NCI-H82 treated with DMSO at 0.1 percent for 48 hours (cell line): Measurements from ENCODE around the gene LARGE1.

Experiments
- DNase-seq: peaks from one replicate; lab custom pipeline; 2025; ENCODE audit not compliant: unreplicated experiment; lab: John Stamatoyannopoulos, UW

LARGE1 gene

GRCh38 chr22:33914131-33914530, 6.1 kb downstream of the LARGE1 start:
- DNase-seq: no peak

DNA sequence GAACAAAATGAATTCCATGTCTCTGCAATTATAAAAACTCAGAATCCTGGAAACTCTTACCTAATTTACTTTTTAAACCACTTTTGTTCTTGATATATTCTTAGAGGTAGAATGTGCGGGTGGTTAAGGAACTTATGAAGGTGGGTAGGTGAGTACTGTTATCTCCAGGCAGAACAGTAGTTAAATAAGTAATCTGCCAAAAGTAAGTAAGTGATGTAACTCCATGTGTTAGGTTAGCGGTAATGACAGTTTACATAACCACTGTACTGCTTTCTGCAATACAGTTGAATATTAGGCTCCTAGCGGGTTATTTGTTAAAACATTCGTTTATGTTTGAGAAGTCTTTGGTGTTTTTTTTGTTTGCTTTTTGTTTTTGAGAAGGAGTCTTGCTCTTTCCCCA, 7.1 kb downstream of the LARGE1 start:
- DNase-seq: no peak

DNA sequence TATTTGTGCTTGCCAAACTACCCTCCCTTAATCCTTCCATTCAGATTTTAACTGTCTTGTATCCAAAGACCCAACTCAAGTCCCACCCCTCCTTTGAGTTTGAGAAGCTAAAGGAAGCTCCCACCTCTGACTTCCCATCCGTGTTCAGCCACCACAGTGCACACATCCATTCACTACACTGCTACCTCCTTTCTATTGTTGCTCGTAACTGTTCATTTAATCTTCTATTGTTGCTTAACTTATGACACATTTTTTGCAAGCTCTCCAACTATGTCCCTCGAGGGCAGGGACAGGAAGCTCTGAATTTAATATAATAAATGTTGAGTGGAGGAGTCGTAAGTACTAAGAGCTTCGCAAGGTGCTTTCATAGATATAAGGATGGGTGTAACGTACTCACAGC, 10.4 kb downstream of the LARGE1 start:
- no peak for DNase-seq

DNA sequence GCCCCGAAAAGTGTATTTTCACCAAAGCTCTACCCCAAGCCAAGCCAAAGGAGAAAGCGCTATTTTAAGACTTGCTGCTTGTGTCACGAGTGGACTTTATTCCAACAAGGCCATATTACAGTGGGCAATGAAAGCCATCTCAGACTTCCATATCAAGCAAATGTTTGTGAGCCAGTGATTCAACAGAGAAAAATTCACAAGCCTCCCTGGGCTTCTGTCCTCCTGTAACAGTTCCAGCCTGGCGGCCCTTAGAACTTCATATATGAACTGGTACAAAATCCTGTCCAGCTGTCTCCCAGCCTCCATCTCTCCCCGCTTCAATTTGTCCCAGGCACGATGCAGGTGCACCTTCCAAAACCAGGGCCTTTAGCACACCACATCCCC, 11.2 kb downstream of the LARGE1 start:
- DNase-seq: no peak

DNA sequence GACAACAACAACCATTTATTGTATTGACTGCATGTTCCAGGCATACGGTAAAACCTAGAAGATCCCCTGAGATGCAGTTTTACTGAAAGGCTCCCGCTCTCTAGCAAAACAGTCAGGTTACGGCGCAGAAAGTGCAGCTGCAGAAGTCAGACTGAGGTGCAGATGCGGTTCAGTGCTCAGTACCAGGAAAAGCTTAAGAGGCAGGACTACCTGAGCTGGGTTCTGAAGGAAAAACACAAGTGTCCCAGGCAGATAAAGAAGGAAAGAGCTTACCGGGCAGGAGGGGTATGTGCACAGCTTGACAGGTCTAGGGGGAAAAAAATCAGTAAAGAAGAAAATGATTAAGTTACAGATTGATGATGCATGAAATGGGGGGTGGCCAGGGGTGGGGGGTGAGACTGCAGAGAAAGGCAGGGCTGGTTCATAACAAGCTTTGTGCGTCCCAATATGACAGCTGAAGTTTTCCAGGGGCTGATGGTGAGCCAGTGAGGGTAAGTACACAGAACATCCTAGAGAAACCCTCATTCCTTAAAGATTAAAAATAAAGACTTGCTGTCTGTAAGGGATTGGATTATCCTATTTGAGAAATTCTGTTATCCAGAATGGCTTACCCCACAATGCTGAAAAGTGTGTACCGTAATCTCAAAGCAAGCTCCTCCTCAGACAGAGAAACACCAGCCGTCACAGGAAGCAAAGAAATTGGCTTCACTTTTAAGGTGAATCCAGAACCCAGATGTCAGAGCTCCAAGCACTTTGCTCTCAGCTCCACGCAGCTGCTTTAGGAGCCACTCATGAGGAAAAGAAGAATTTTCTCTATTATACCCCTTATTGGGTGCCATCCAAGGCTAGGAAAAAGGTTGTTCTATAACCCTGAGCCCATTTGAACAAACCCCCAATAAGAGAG, 11.9 kb downstream of the LARGE1 start:
- DNase-seq: no peak

DNA sequence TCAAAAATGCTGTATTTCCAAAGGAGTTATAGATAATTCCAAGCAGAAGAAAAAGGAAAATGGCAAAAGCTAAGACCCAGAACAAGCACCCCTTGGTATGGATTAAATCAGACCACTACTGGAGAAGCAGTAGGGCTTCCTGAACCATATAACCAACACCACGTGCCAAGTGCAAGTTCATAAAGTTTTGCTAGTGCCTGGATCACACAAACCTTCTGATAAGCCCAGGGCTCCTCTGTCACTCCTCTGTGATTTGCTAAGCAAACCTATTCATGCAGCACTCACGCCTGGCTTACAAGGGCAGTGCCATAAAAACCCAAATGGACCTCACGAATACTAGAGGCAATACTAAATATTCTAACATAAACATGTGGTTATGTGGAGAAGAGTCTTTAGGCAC, 13.3 kb downstream of the LARGE1 start:
- DNase-seq: no peak

GRCh38 chr22:33906475-33906874, 13.8 kb downstream of the LARGE1 start:
- DNase-seq: no peak

GRCh38 chr22:33903012-33903411, 17.3 kb downstream of the LARGE1 start:
- no peak for DNase-seq

DNA sequence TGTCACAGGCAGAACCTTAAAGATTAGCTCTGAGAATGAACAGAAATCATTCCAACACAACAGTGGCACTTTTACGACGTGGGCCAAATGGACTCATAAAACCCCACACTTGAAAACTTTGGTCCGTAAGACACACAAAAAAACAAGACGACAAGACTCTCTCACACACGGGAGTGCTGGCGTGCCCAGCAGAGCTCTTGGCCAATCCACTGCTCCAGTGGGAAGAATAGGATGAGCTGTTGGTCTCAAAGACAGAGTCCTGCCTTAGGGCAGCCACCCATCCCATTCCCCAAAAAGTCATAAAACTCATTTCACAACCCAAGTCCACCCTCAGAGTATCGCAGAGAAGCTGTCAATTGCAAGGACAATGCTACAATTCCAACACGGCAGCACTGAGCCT, 18.2 kb downstream of the LARGE1 start:
- no peak for DNase-seq

- DNase-seq: no peak
Observed at GRCh38 chr22:33898121-33898520, 22.2 kb downstream of the LARGE1 start.

DNA sequence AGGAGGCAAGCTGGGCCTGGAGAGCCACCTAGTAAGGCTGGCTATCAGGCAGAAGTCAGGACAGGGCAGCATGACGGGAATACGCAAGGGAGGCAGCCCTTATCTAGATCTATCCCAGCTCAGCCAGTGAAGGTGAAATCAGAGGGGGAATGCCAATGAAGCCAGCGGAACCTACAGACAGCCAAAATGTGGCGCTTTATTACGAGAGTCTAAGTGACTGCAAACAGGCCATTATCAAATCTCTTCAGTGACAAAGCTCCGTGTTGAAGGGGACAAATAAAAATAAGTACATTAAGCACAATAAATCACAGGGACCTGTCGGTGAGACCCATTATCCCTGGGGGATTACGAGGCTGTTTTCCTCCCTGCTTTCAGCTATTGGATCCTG, 22.8 kb downstream of the LARGE1 start:
- DNase-seq: peak; percentile 84

DNA sequence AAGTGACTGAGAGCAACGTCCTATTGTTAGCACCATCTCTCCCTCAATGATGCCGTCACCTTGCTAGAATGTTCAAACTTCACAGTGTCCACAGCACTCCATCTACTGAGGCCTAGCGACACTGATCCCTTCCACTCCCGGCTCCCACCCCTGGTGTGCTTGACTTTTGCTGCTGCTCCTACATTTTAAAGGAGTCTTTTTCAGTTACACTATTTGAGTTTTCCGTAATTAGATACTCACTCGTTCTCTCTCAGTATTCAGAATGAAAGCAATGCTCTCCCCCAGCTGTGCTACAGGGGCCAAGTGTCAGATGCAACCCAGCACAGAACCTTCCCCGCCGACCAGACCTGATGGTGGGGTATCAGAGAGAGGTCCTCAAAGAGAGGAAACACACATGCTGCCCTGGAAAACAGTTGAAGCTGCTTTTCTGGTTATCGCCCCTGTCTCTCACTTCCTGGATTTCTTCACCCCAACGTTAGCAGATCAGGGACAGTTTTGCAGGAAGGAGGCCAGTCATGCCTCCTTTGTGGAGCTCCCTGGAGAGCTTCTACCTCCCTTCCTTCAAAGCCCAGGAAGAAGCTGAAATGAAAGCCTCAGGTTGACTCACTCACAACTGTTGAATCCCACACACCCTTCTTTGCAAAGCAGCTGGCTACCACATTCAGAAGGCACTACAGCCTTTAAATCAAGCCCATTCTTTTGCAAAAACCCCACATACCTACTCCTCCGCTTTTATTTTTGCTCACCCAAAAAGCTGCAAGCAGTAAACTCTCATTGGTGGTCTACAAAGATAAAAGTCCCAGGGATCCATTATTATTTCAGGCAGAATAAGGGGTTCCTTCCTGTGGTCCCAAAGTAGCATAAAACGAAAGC, 23.5 kb downstream of the LARGE1 start:
- DNase-seq: no peak

GRCh38 chr22:33896154-33896553, 24.1 kb downstream of the LARGE1 start:
- no peak for DNase-seq

- DNase-seq: no peak
Observed at GRCh38 chr22:33895444-33895843, 24.8 kb downstream of the LARGE1 start.

- no peak for DNase-seq
Observed at GRCh38 chr22:33894515-33894914, 25.8 kb downstream of the LARGE1 start.

- DNase-seq: no peak
Observed at GRCh38 chr22:33894036-33894435, 26.2 kb downstream of the LARGE1 start.

DNA sequence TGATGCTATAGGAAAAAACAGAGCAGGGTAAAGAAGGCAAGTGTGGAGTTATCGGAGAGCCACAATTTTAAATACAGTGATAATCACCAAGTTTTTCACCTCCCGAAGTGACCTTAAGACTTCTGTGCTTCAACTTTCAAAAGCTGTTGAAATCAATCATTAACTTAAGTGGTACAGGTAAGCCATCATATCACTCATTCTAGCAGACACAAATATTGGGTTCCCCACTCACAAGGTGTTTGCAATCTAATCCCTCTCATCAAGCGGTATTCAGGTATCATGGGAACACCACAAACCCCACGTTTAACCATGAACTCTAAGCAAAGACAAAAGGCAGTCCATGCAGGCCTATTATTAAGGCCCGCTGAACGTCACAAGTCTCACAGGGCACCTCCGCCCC, 26.8 kb downstream of the LARGE1 start:
- no peak for DNase-seq

DNA sequence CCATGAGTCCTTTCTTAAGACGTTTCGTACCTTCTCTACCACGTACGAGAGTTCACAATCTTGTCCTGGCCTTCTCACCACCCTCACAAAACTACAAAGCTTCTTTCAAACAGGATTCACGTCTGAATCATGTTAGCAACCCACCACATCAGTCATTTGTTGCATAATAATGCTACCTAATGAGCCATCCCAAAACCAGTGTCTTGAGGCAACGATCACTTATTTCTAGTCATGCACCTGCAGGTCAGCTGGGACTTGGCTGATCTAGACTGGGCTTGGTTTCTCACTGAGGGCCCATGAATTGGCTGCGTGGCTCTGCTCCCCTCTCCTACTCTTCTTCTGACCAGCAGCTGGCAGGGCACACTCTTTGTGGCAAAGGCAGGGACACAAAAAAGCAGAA, 28.3 kb downstream of the LARGE1 start:
- no peak for DNase-seq

DNA sequence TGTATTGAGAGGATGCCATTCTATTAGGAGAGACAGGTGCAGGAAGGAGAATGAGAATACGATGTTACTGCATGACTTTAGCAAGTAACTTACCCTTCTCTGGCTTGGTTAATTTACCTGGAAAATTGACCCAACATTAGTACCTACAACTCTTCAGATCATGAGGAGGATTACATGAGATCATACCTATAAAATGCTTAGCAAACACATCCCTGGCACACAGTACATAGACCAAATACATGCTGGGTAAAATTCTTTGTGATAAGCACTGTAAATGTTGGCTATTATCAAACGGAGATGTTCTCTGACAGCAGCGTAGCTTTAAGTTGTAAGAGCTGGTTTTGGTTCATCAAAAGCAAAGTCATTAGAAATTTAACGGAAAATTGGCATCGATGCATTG, 28.8 kb downstream of the LARGE1 start:
- DNase-seq: no peak

DNA sequence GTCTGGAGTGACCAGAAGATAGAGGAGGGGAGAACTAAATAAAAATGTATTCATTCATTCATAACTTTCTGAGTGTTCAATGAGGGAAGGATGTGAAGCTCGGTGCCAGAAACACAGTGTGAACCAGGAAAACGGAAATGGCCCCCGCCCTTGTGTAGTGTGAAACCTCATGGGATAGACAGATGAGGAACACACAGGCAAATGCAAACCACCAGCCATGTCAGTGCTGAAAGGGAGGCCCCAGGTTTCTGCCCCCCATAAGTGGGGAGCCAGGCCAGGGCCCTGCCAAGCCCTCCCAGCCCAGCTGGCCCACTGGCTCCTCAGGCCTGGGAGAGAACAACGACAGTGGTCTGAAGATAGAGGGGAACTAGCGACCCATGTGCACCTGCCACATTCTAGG, 30.5 kb downstream of the LARGE1 start:
- DNase-seq: no peak

DNA sequence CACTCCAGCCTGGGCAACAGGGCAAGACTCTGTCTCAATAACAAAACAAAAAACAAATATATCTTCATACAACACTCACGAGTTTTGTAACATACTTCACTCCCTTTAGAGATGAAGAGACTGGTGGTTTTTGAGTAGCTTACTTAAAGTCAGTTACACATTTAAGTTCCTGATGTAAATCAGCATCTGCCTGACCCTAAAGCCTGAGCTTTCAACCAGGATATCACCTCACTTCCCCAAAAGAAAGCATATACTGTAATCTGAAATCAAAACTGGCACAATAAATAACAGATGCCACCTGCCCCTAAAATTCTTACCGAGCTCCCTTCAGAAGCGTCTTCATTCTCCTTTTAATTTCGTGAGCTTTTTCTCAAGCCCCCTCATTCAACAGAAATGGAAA, 31.5 kb downstream of the LARGE1 start:
- DNase-seq: no peak

- no peak for DNase-seq
Observed at GRCh38 chr22:33887173-33887572, 33.1 kb downstream of the LARGE1 start.
